Suprapubic skin (tissue), 4 donors: ENCODE measurements around the gene UBE2D1.

Experiments used
- CTCF ChIP-seq, 2 donors: fragments of 200-600 bp in 1 of 2; fragments of 450-650 bp in 1 of 2; sonication (generic) in 1 of 2; IDR thresholded peaks; one replicate each; pipeline ENCODE4 v1.5.1; 2016 to 2019; ENCODE audit warnings: antibody characterized with exemption in 2 of 2, mild to moderate bottlenecking in 1 of 2, moderate library complexity in 1 of 2
- EP300 ChIP-seq: sonication (generic); formaldehyde crosslinking; IDR thresholded peaks from one replicate; pipeline ENCODE4 v1.6.1; 2017; ENCODE audit warnings: antibody characterized with exemption
- POLR2A ChIP-seq, 2 donors: fragments of 450-650 bp; IDR thresholded peaks; one replicate each; pipeline ENCODE4 v1.6.1; 2017; ENCODE audit warnings: antibody characterized with exemption in 2 of 2, mild to moderate bottlenecking in 2 of 2, moderate library complexity in 2 of 2
- POLR2AphosphoS5 ChIP-seq, 3 donors: sonication (generic); formaldehyde crosslinking; IDR thresholded peaks; one replicate each; pipeline ENCODE4 v1.6.1; 2017; ENCODE audit warnings: antibody characterized with exemption in 3 of 3

DNA sequence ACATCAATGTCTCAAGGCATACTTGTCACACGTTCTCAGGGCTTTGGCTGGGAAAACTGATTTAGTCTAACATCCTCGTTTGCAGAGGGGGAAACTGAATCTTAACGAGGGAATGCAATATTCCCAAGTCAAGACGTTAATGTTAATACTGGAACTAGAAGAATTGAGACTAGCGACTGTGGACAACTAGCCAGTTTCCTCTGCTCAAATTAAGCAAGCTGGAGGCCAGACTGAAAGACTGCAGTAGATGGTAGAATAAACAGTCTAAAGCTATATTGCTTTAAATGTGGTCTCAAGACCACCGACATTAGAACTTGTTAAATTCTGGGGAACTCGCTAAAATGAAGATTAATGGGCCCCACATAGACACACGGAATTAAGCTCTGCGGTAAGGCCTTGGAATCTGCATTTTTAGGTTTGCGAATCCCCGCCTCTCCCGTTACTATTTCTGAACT is 49.8 kb downstream of the UBE2D1 start:
- no peak for TF ChIP-seq CTCF (IDR thresholded peaks at IDR 0.05)
- no peak for TF ChIP-seq POLR2AphosphoS5 (IDR thresholded peaks at IDR 0.05)
- no peak for TF ChIP-seq POLR2A (IDR thresholded peaks at IDR 0.05)
- no peak for TF ChIP-seq EP300
